GM21360 (cell line): ENCODE results near the gene STAT5A.
"Not testable (repeated sequence)": the region's sequence is repeated elsewhere in the genome, so short reads cannot be mapped to it uniquely, and the experiment has no call there.

Source experiments
- ATAC-seq: cut with Tn5 transposase; IDR thresholded peaks from one replicate; pipeline ENCODE4 v1.9.1; 2021; ENCODE audit warnings: mild to moderate bottlenecking, moderate library complexity; ENCODE audit not compliant: unreplicated experiment

Gene STAT5A

GRCh38 chr17:42305031-42305330 lies 16.7 kb downstream of the STAT5A start:
- not testable (repeated sequence) for ATAC-seq

- ATAC-seq, result no peak
Observed at GRCh38 chr17:42305543-42306384, 17.5 kb downstream of the STAT5A start.

- ATAC-seq, result no peak
Observed at GRCh38 chr17:42306385-42306667, 18.0 kb downstream of the STAT5A start.

- ATAC-seq, result no peak
Observed at GRCh38 chr17:42307362-42307927, 19.1 kb downstream of the STAT5A start.

GRCh38 chr17:42308446-42308845 lies 20.1 kb downstream of the STAT5A start:
- ATAC-seq, result no peak

- no peak for ATAC-seq
Observed at GRCh38 chr17:42309142-42309541, 20.8 kb downstream of the STAT5A start.

GRCh38 chr17:42309986-42310786 lies 21.9 kb downstream of the STAT5A start:
- ATAC-seq, result no peak

GRCh38 chr17:42310787-42311215 lies 22.5 kb downstream of the STAT5A start:
- no peak for ATAC-seq

GRCh38 chr17:42311240-42312034 lies 23.1 kb downstream of the STAT5A start:
- ATAC-seq, result no peak

GRCh38 chr17:42312035-42312284 lies 23.7 kb downstream of the STAT5A start:
- no peak for ATAC-seq

- ATAC-seq, result no peak
Observed at GRCh38 chr17:42312285-42313130, 24.2 kb downstream of the STAT5A start.

- no peak for ATAC-seq
Observed at GRCh38 chr17:42313389-42313772, 25.1 kb downstream of the STAT5A start.

- ATAC-seq, result no peak
Observed at GRCh38 chr17:42313773-42314566, 25.7 kb downstream of the STAT5A start.

- no peak for ATAC-seq
Observed at GRCh38 chr17:42315402-42316156, 27.3 kb downstream of the STAT5A start.

- ATAC-seq, result no peak
Observed at GRCh38 chr17:42316755-42317154, 28.5 kb downstream of the STAT5A start.

GRCh38 chr17:42317266-42317845 lies 29.1 kb downstream of the STAT5A start:
- ATAC-seq, result no peak

GRCh38 chr17:42317967-42318366 lies 29.7 kb downstream of the STAT5A start:
- ATAC-seq, result not testable (repeated sequence)

GRCh38 chr17:42321555-42321954 lies 33.3 kb downstream of the STAT5A start:
- no peak for ATAC-seq
